Calu3 (cell line): Measurements from ENCODE around the gene TSLP. TPM values are rescaled to one million over a fixed set of nuclear protein-coding genes. Genes with fewer than 3 reads are reported as not detected.

Experiments
- BruUV-seq: library from RNA; stranded (reverse); fragments of 400-500 nt; replicated peaks from 2 replicates; lab custom pipeline; 2021; lab: Mats Ljungman, UMichigan
- CTCF ChIA-PET: fragments of 300-600 bp; sonication (Branson Sonifier 250); formaldehyde crosslinking; loops from one replicate; lab custom pipeline; 2022; ENCODE audit warnings: antibody characterized with exemption; lab: Charles Lee
- DNase-seq: peaks from one replicate; pipeline ENCODE4 v3.0.0; 2022
- H3K27ac Mint-ChIP-seq: one replicate; pipeline ENCODE4 v1.8.0; 2022; ENCODE audit warnings: mixed read lengths; ENCODE audit not compliant: unreplicated experiment
- H3K27me3 Mint-ChIP-seq: one replicate; pipeline ENCODE4 v1.8.0; 2022; ENCODE audit warnings: mixed read lengths; ENCODE audit not compliant: unreplicated experiment
- H3K36me3 Mint-ChIP-seq: one replicate; pipeline ENCODE4 v1.8.0; 2022; ENCODE audit warnings: mild to moderate bottlenecking, moderate library complexity, mixed read lengths; ENCODE audit not compliant: insufficient read depth, unreplicated experiment
- H3K4me1 Mint-ChIP-seq: one replicate; pipeline ENCODE4 v1.8.0; 2022; ENCODE audit warnings: mild to moderate bottlenecking, low read depth, mixed read lengths; ENCODE audit not compliant: unreplicated experiment
- H3K4me3 Mint-ChIP-seq: one replicate; pipeline ENCODE4 v1.8.0; 2022; ENCODE audit warnings: mild to moderate bottlenecking, low read depth, moderate library complexity, mixed read lengths; ENCODE audit not compliant: unreplicated experiment
- H3K9me3 Mint-ChIP-seq: one replicate; pipeline ENCODE4 v1.8.0; 2022; ENCODE audit warnings: low read depth, mixed read lengths; ENCODE audit not compliant: unreplicated experiment
- intact Hi-C: fragments of 100-400 bp; cut with micrococcal nuclease; formaldehyde crosslinking; loops from one replicate; pipeline ENCODE4 v1.10.0; 2022; ENCODE audit not compliant: unreplicated experiment
- total RNA-seq: library from RNA; stranded (reverse); gene quantifications from 2 replicates; pipeline ENCODE4 v1.2.3, GENCODE V29; 2022
- TF ChIP-seq, protein P1 (sequence below): fragments of 200-600 bp; IDR thresholded peaks from one replicate; pipeline ENCODE4 v1.8.0; 2022; ENCODE audit warnings: antibody characterized with exemption; ENCODE audit not compliant: unreplicated experiment

Gene TSLP
- total RNA-seq, 1 experiment from 2014 or later = not detected

DNA sequence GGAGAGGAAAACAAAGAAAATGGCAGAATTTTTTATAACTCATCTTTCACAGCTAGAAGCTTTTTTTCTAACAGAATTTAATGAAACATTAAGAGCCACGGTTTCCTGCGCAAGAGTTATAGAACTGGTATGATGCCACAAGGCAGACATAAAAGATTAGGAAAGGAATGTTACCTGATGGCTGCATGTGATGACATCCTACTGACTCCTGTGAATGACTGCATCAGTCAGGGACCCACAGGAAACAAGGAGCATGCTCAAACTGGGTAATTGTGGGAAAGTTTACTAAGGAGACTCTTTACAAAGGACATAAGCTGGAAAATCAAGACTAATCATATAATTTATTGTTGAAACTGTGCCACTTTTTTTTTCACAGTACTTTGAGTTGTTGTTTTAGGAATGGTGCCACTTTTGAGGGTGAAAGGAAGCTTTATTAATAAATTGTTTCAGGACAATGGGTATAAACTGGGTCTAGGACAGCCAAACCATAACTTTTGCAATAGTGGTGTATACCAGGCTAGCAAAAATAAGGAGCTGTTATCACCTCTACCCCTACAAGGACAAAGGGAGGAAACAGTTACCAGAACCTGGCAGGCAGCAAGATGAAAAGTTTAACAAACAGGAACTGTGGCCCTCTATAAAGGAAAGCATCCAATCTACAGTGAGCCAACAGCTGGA, 5.1 kb upstream of the TSLP start:
- TF ChIP-seq, protein P1, sequence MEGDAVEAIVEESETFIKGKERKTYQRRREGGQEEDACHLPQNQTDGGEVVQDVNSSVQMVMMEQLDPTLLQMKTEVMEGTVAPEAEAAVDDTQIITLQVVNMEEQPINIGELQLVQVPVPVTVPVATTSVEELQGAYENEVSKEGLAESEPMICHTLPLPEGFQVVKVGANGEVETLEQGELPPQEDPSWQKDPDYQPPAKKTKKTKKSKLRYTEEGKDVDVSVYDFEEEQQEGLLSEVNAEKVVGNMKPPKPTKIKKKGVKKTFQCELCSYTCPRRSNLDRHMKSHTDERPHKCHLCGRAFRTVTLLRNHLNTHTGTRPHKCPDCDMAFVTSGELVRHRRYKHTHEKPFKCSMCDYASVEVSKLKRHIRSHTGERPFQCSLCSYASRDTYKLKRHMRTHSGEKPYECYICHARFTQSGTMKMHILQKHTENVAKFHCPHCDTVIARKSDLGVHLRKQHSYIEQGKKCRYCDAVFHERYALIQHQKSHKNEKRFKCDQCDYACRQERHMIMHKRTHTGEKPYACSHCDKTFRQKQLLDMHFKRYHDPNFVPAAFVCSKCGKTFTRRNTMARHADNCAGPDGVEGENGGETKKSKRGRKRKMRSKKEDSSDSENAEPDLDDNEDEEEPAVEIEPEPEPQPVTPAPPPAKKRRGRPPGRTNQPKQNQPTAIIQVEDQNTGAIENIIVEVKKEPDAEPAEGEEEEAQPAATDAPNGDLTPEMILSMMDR = no peak
- intact Hi-C loops = no loop called here
- Mint-ChIP-seq H3K4me1 (no peaks in the 10 kb centered on the region), H3K27me3 (peaks cover 62% of the 10 kb centered on the region), H3K9me3 (no peaks in the 10 kb centered on the region), H3K4me3 (no peak overlapping the region), H3K36me3 (no peaks in the 10 kb centered on the region), H3K27ac (no peak overlapping the region)
- DNase-seq = no peak
- CTCF ChIA-PET = no interaction called here
- BruUV-seq = no TSS peak

DNA sequence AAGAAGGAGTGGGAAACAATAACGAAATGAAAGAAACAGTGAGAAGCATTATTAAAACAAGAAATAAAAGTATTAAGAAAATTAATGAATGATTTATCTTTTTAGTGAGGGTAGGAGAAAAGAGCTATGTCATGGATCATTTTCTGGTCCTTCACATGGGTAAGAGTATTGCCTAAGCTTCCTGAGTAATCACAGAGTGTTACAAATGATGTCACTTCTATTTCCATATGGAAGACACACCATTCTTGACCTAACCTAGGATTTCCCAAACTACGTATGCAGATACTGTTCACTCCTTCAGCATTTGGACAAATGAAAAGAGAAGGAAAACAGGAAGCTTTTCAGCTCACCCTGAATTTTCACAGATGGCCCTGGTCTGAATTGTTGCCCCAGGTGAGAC, 3.3 kb upstream of the TSLP start:
- Mint-ChIP-seq H3K4me3 (no peak overlapping the region), H3K36me3 (peaks cover 4% of the 10 kb centered on the region), H3K9me3 (no peaks in the 10 kb centered on the region), H3K27ac (no peak overlapping the region), H3K27me3 (peaks cover 80% of the 10 kb centered on the region), H3K4me1 (peaks cover 3% of the 10 kb centered on the region)
- intact Hi-C loops = no loop called here
- CTCF ChIA-PET = interaction anchor here (0.6 kb wide), 1 partner anchor 332 kb away, joined by 5 read pairs; no protein-coding TSS in a partner anchor
- BruUV-seq = no TSS peak
- TF ChIP-seq, protein P1 = no peak
- DNase-seq = no peak

DNA sequence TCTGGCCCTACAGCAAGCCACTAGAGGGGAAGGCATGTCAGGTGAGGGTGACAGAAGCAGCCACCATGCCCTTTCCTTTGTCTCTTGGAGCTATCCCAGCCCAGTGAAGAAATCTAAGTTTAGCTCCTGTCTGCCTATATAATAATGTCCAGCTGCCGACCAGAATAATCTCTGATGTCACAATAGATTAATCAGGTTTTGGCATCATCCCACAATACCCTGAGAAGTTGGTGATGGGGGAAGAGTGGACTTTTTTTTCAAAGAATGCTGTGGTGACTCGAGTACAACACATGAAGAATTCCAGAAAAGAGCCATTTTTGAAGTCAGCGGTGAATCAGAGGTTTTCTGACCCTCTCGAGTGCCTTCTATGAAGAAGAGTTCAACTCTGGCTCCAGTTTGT, 1.7 kb upstream of the TSLP start:
- H3K36me3 Mint-ChIP-seq = peaks cover 9% of the 10 kb centered on the region
- no peaks in the 10 kb centered on the region for H3K9me3 Mint-ChIP-seq
- DNase-seq = no peak
- H3K27me3 Mint-ChIP-seq = peaks cover 87% of the 10 kb centered on the region
- no peak overlapping the region for H3K27ac Mint-ChIP-seq
- intact Hi-C loops = no loop called here
- H3K4me1 Mint-ChIP-seq = peaks cover 20% of the 10 kb centered on the region
- TF ChIP-seq, protein P1 = no peak
- CTCF ChIA-PET = no interaction called here
- BruUV-seq = no TSS peak
- no peak overlapping the region for H3K4me3 Mint-ChIP-seq

DNA sequence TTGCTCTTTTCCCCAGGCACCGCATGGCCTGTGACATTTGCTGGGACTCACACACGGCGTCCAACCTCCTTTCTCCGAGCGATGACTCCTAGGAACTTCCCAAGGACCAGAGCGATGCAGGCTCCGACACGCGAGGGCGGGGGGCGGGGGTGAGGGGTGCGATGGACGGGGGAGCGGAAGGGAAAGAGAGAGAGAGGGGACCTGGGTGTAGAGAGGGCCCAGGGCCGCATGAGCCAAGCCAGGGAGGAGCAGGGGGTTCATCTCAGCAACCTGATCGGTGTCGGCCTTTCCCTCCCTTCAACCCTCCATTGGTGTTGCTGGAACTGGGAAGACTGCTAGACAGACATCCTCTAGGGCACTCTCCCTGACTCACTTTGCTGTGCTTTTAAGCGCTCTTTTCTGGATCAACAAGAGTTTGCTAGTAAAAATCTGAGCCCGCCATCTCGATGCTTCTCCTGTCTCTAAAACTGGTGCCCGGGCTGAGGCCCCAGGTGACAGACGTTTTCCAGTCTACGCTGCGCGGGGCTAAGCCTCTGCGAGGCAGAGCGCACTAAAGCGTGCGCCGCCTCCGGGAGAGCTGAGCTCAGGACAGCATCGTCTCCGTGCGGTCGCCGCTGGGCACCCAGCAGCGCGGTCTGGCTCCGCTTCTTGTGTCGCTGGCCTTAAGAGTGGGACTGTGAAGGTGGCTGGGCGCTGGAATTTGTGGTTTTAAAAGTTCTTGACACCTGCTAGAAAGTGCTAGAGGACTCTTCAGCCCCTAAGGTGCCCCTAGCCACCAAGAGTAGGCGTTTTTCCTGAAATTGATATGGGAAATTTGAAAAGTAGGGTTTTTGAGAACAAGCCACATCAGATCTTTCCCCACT, 1.0 kb upstream of the TSLP start:
- intact Hi-C loops = no loop called here
- Mint-ChIP-seq H3K27ac (no peak overlapping the region), H3K27me3 (peaks cover 85% of the 10 kb centered on the region), H3K4me1 (peaks cover 26% of the 10 kb centered on the region), H3K36me3 (peaks cover 13% of the 10 kb centered on the region), H3K4me3 (no peak overlapping the region), H3K9me3 (no peaks in the 10 kb centered on the region)
- TF ChIP-seq, protein P1 = no peak
- CTCF ChIA-PET = no interaction called here
- no peak for DNase-seq
- BruUV-seq = no TSS peak
